Esophagus squamous epithelium (tissue), 4 donors: ENCODE data around the gene FLNB.

Source experiments
- POLR2A ChIP-seq, 4 donors: fragments of 450-650 bp; IDR thresholded peaks; one replicate each; pipeline ENCODE4 v1.6.1; 2017; ENCODE audit warnings: antibody characterized with exemption in 4 of 4, mild to moderate bottlenecking in 4 of 4, moderate library complexity in 3 of 4
- TF ChIP-seq, protein P1 (sequence below), 6 experiments: fragments of 450-650 bp in 4 of 6; fragments of 200-600 bp in 2 of 6; sonication (generic) in 2 of 6; IDR thresholded peaks; one replicate each; pipeline ENCODE4 v1.5.1; 2016 to 2019; ENCODE audit warnings: antibody characterized with exemption in 6 of 6, mild to moderate bottlenecking in 4 of 6, moderate library complexity in 4 of 6

DNA sequence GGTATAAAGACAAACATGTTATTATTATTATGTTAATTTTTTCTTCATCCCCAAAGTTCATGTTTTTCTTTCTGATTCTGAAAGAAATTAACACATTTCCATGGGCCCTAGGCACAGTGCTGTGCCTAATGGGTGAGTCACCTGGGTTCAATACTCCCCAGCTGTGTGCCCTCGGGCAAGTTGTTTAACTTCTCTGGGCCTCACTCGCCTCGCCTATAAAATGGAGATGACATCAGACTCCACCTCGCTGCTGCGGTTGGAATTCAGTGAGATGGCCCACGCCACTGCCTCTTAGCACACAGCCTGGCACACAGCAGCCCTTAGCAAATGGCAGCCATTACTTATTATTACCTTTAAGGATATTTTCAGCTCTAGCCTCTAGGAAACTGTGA, 179.9 kb downstream of the FLNB start:
- TF ChIP-seq, protein P1, sequence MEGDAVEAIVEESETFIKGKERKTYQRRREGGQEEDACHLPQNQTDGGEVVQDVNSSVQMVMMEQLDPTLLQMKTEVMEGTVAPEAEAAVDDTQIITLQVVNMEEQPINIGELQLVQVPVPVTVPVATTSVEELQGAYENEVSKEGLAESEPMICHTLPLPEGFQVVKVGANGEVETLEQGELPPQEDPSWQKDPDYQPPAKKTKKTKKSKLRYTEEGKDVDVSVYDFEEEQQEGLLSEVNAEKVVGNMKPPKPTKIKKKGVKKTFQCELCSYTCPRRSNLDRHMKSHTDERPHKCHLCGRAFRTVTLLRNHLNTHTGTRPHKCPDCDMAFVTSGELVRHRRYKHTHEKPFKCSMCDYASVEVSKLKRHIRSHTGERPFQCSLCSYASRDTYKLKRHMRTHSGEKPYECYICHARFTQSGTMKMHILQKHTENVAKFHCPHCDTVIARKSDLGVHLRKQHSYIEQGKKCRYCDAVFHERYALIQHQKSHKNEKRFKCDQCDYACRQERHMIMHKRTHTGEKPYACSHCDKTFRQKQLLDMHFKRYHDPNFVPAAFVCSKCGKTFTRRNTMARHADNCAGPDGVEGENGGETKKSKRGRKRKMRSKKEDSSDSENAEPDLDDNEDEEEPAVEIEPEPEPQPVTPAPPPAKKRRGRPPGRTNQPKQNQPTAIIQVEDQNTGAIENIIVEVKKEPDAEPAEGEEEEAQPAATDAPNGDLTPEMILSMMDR (IDR thresholded peaks at IDR 0.05) = no peak
- no peak for TF ChIP-seq POLR2A (IDR thresholded peaks at IDR 0.05)
